Fibroblast of mammary gland (primary cell): ENCODE data around the gene PAM.
A peak's percentile ranks its signal among the peaks of the same experiment; 100 is the strongest.
"Not testable (repeated sequence)": the region's sequence is repeated elsewhere in the genome, so short reads cannot be mapped to it uniquely, and the experiment has no call there.

Source experiments
- DNase-seq: peaks from one replicate; pipeline ENCODE4 v3.0.0-alpha.2; 2010; ENCODE audit warnings: low read depth
- H3K4me3 ChIP-seq: 2 replicates; pipeline ENCODE4 v1.5.1; 2011; ENCODE audit warnings: low read depth, mild to moderate bottlenecking, low read length, moderate library complexity; ENCODE audit not compliant: control insufficient read depth
- CTCF ChIP-seq: conservative IDR thresholded peaks from 2 replicates; pipeline ENCODE4 v1.5.1; 2011; ENCODE audit warnings: low read depth, low read length, inconsistent platforms; ENCODE audit not compliant: control insufficient read depth, insufficient read depth

Gene PAM

GRCh38 chr5:102773133-102773532 lies 18.0 kb downstream of the PAM start:
- DNase-seq = no peak
- no peak for TF ChIP-seq CTCF
- no peak overlapping the region for H3K4me3 ChIP-seq

- not testable (repeated sequence) for DNase-seq, H3K4me3 ChIP-seq
Observed at GRCh38 chr5:102775756-102776155, 20.7 kb downstream of the PAM start.

GRCh38 chr5:102777099-102777498 lies 22.0 kb downstream of the PAM start:
- DNase-seq = no peak
- no peak overlapping the region for H3K4me3 ChIP-seq
- no peak for TF ChIP-seq CTCF

- TF ChIP-seq CTCF = no peak
- no peak overlapping the region for H3K4me3 ChIP-seq
- peak; percentile 84 for DNase-seq
Observed at GRCh38 chr5:102778478-102778877, 23.4 kb downstream of the PAM start.

GRCh38 chr5:102781359-102781758 lies 26.3 kb downstream of the PAM start:
- DNase-seq = no peak
- H3K4me3 ChIP-seq = no peak overlapping the region
- TF ChIP-seq CTCF = no peak

GRCh38 chr5:102781786-102782185 lies 26.7 kb downstream of the PAM start:
- no peak for TF ChIP-seq CTCF
- H3K4me3 ChIP-seq = no peak overlapping the region
- no peak for DNase-seq

- TF ChIP-seq CTCF = no peak
- no peak overlapping the region for H3K4me3 ChIP-seq
- no peak for DNase-seq
Observed at GRCh38 chr5:102782217-102782872, 27.2 kb downstream of the PAM start.
